Osteocyte (in vitro differentiated cells): ENCODE results near the gene ATP1B4. TPM values are rescaled to one million over a fixed set of nuclear protein-coding genes. Genes with fewer than 3 reads are reported as not detected.
"Not testable (repeated sequence)": the region's sequence is repeated elsewhere in the genome, so short reads cannot be mapped to it uniquely, and the experiment has no call there.

Experiments used
- DNase-seq: peaks from one replicate; pipeline ENCODE4 v3.0.0; 2021; ENCODE audit warnings: mixed read lengths; ENCODE audit not compliant: unreplicated experiment; ENCODE audit errors: extremely low spot score
- H3K27ac Mint-ChIP-seq: one replicate; pipeline ENCODE4 v1.8.0; 2021; ENCODE audit warnings: mild to moderate bottlenecking, mixed read lengths; ENCODE audit not compliant: unreplicated experiment
- H3K27me3 Mint-ChIP-seq: one replicate; pipeline ENCODE4 v1.8.0; 2021; ENCODE audit warnings: mixed read lengths; ENCODE audit not compliant: unreplicated experiment
- H3K36me3 Mint-ChIP-seq: one replicate; pipeline ENCODE4 v1.8.0; 2021; ENCODE audit warnings: mixed read lengths; ENCODE audit not compliant: unreplicated experiment
- H3K4me1 Mint-ChIP-seq: one replicate; pipeline ENCODE4 v1.8.0; 2021; ENCODE audit warnings: mixed read lengths; ENCODE audit not compliant: unreplicated experiment
- H3K4me3 Mint-ChIP-seq: one replicate; pipeline ENCODE4 v1.8.0; 2021; ENCODE audit warnings: mild to moderate bottlenecking, moderate library complexity, mixed read lengths; ENCODE audit not compliant: unreplicated experiment
- H3K9me3 Mint-ChIP-seq: one replicate; pipeline ENCODE4 v1.8.0; 2021; ENCODE audit warnings: mixed read lengths; ENCODE audit not compliant: unreplicated experiment
- CTCF ChIP-seq: fragments of 200-600 bp; sonication (generic); IDR thresholded peaks from 2 replicates; pipeline ENCODE4 v1.5.0; 2021; ENCODE audit warnings: antibody characterized with exemption, mild to moderate bottlenecking, moderate library complexity
- total RNA-seq: library from RNA; stranded (reverse); gene quantifications from 2 replicates; pipeline ENCODE4 v1.2.1, GENCODE V29; 2021

ATP1B4 gene
- total RNA-seq, 1 donor from 2014 or later, result not detected

- peaks cover 29% of the 10 kb centered on the region for H3K9me3 Mint-ChIP-seq
Observed at GRCh38 chrX:120335289-120335688, 26.6 kb upstream of the ATP1B4 start.

GRCh38 chrX:120336899-120337298, 25.0 kb upstream of the ATP1B4 start:
- Mint-ChIP-seq H3K27me3 (peaks cover 11% of the 10 kb centered on the region), H3K4me1 (no peaks in the 10 kb centered on the region), H3K36me3 (no peaks in the 10 kb centered on the region), H3K9me3 (peaks cover 29% of the 10 kb centered on the region), H3K27ac (no peak overlapping the region), H3K4me3 (no peak overlapping the region)
- TF ChIP-seq CTCF, result no peak
- no peak for DNase-seq

More at GRCh38 chrX:120335289-120335688, 26.6 kb upstream of the ATP1B4 start:
- no peak for DNase-seq
- Mint-ChIP-seq H3K27me3 (no peaks in the 10 kb centered on the region), H3K4me1 (no peaks in the 10 kb centered on the region), H3K4me3 (no peak overlapping the region), H3K27ac (no peak overlapping the region), H3K36me3 (no peaks in the 10 kb centered on the region)
- TF ChIP-seq CTCF, result no peak

- H3K4me3 Mint-ChIP-seq, H3K36me3 Mint-ChIP-seq: not testable (repeated sequence)
Observed at GRCh38 chrX:120344566-120344965, 17.3 kb upstream of the ATP1B4 start.

GRCh38 chrX:120350450-120351138, 11.3 kb upstream of the ATP1B4 start:
- Mint-ChIP-seq H3K36me3 (no peaks in the 10 kb centered on the region), H3K4me3 (no peak overlapping the region)

More at GRCh38 chrX:120344566-120344965, 17.3 kb upstream of the ATP1B4 start:
- H3K4me1 Mint-ChIP-seq, H3K27ac Mint-ChIP-seq, DNase-seq: not testable (repeated sequence)
- peaks cover 11% of the 10 kb centered on the region for H3K9me3 Mint-ChIP-seq
- H3K27me3 Mint-ChIP-seq, result peaks cover 12% of the 10 kb centered on the region

GRCh38 chrX:120356084-120356483, 5.8 kb upstream of the ATP1B4 start:
- Mint-ChIP-seq H3K9me3 (peaks cover 5% of the 10 kb centered on the region), H3K27me3 (no peaks in the 10 kb centered on the region), H3K4me1 (peaks cover 8% of the 10 kb centered on the region), H3K27ac (no peak overlapping the region), H3K4me3 (no peak overlapping the region), H3K36me3 (no peaks in the 10 kb centered on the region)
- no peak for TF ChIP-seq CTCF
- no peak for DNase-seq

More at GRCh38 chrX:120350450-120351138, 11.3 kb upstream of the ATP1B4 start:
- no peak for TF ChIP-seq CTCF
- Mint-ChIP-seq H3K27ac (no peak overlapping the region), H3K27me3 (no peaks in the 10 kb centered on the region), H3K4me1 (no peaks in the 10 kb centered on the region), H3K9me3 (peaks cover 13% of the 10 kb centered on the region)
- DNase-seq, result no peak
